ENCODE results near the gene MARCHF6. TPM values are rescaled to one million over a fixed set of nuclear protein-coding genes. Genes with fewer than 3 reads are reported as not detected.

Gene MARCHF6
- total and polyA plus RNA-seq, 9 of the 15 experiments (the other 6 are each of a cell fraction or from before 2014, with no cell fraction given), result 74.1 to 456 (median 116) TPM

DNA sequence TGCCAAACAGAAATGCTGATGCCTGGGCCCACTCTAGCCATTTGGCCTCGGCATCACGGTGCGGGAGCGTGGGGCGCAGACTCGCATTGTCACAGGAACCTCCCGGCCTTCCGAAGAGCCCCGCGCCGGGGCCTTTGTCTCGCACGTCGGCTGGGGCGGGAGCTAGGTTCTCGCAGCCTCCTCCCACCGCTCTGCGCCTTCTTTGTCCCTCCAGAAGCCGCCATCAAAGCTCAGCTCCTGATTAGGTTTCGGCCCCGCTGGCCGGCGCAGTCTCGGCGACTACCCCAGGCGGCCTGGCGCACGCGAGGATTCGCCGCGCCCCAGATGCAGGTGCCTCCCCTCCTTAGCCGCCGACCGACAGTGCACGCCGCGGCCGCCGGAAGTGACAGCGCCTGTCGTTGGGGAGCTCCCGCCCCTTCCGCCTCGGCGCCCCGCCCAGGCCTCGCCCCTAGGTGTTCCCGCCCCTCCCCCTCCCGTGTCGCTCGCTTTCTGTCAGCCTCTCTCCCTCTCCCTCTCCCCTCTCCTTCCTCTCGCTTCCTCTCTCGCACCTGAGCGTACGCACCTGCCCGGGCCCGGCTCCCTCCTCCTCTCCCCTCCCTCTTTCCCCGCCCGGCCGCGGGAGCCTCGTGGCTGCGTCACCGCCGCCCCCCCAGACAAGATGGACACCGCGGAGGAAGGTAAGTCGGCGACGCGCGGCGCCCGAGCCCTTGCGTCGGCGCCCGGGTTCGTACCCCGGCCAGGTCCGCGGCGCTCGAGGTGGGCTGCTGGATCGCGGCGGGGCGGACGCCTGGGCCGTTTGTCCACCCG is at the start of gene MARCHF6 (continued):
- TF ChIP-seq, protein P1, sequence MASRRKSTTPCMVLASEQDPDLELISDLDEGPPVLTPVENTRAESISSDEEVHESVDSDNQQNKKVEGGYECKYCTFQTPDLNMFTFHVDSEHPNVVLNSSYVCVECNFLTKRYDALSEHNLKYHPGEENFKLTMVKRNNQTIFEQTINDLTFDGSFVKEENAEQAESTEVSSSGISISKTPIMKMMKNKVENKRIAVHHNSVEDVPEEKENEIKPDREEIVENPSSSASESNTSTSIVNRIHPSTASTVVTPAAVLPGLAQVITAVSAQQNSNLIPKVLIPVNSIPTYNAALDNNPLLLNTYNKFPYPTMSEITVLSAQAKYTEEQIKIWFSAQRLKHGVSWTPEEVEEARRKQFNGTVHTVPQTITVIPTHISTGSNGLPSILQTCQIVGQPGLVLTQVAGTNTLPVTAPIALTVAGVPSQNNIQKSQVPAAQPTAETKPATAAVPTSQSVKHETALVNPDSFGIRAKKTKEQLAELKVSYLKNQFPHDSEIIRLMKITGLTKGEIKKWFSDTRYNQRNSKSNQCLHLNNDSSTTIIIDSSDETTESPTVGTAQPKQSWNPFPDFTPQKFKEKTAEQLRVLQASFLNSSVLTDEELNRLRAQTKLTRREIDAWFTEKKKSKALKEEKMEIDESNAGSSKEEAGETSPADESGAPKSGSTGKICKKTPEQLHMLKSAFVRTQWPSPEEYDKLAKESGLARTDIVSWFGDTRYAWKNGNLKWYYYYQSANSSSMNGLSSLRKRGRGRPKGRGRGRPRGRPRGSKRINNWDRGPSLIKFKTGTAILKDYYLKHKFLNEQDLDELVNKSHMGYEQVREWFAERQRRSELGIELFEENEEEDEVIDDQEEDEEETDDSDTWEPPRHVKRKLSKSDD (conservative IDR thresholded peaks at IDR 0.05; ENCODE audit: low read length), result no peak
- TF ChIP-seq PHF8 (IDR thresholded peaks at IDR 0.05; ENCODE audit: borderline replicate concordance, low read length) (peak; percentile 96; the same call in 1 of the 2 replicates), KLF6 (CRISPR knock-in tag; IDR thresholded peaks at IDR 0.05; ENCODE audit: borderline replicate concordance) (0 out of 2 replicates have a peak, but pooled peaks have one; percentile 6), ZNF224 (CRISPR knock-in tag; IDR thresholded peaks at IDR 0.05) (0 out of 2 replicates have a peak, but pooled peaks have one; percentile 62), ZNF668 (CRISPR knock-in tag; IDR thresholded peaks at IDR 0.05) (no peak), HNRNPL (IDR thresholded peaks at IDR 0.05; ENCODE audit: low read depth, low read length) (peak; percentile 23; the same call in 1 of the 2 replicates), RHOXF2B (CRISPR knock-in tag; conservative IDR thresholded peaks at IDR 0.05) (no peak), ZNF717 (CRISPR knock-in tag; IDR thresholded peaks at IDR 0.05) (no peak), ZNF740 (CRISPR knock-in tag; IDR thresholded peaks at IDR 0.05) (peak; percentile 97), ZNF740 (tag; IDR thresholded peaks at IDR 0.05) (peak in 1 of 2 experiments; percentile 81; a peak in 2 of 4 replicates), NFE2L1 (tag; IDR thresholded peaks at IDR 0.05; ENCODE audit: borderline replicate concordance, low read depth) (no peak), POLR3G (IDR thresholded peaks at IDR 0.05; ENCODE audit: extremely low read depth, insufficient read length, insufficient replicate concordance) (no peak), SRSF1 (IDR thresholded peaks at IDR 0.05; ENCODE audit: low read depth, low read length) (no peak), ZNF584 (CRISPR knock-in tag; IDR thresholded peaks at IDR 0.05; ENCODE audit: low read depth) (no peak), ZNF644 (tag; IDR thresholded peaks at IDR 0.05; ENCODE audit: low read depth) (no peak; the same call in 1 of the 2 replicates), RCOR1 (IDR thresholded peaks at IDR 0.05; ENCODE audit: borderline replicate concordance in 1 of 2, low read depth in 2 of 2, low read length in 2 of 2) (no peak; a peak in 1 of 4 replicates), ZNF57 (CRISPR knock-in tag; IDR thresholded peaks at IDR 0.05) (no peak), ZNF212 (CRISPR knock-in tag; IDR thresholded peaks at IDR 0.05) (no peak), STAT5B (CRISPR knock-in tag; IDR thresholded peaks at IDR 0.05) (no peak), SMARCE1 (IDR thresholded peaks at IDR 0.05) (no peak), ZSCAN29 (IDR thresholded peaks at IDR 0.05) (no peak), THRAP3 (IDR thresholded peaks at IDR 0.05; ENCODE audit: borderline replicate concordance) (no peak), ILK (tag; IDR thresholded peaks at IDR 0.05; ENCODE audit: borderline replicate concordance, low read depth) (no peak), RFX5 (IDR thresholded peaks at IDR 0.05; ENCODE audit: low read depth, low read length) (no peak)
- TF ChIP-seq, protein P2, sequence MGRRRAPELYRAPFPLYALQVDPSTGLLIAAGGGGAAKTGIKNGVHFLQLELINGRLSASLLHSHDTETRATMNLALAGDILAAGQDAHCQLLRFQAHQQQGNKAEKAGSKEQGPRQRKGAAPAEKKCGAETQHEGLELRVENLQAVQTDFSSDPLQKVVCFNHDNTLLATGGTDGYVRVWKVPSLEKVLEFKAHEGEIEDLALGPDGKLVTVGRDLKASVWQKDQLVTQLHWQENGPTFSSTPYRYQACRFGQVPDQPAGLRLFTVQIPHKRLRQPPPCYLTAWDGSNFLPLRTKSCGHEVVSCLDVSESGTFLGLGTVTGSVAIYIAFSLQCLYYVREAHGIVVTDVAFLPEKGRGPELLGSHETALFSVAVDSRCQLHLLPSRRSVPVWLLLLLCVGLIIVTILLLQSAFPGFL (CRISPR knock-in tag; IDR thresholded peaks at IDR 0.05), result no peak
